GM13977 (cell line): Measurements from ENCODE around the gene PXDC1.
"Not testable (repeated sequence)": the region's sequence is repeated elsewhere in the genome, so short reads cannot be mapped to it uniquely, and the experiment has no call there.

ENCODE experiments used
- DNase-seq: peaks from one replicate; pipeline ENCODE4 v3.0.0; 2012; ENCODE audit warnings: low spot score
- CTCF ChIP-seq: IDR thresholded peaks from 2 replicates; pipeline ENCODE4 v1.5.1; 2012; ENCODE audit warnings: mild to moderate bottlenecking, control low read depth; ENCODE audit not compliant: insufficient read depth; ENCODE audit errors: extremely low read depth, missing control alignments
- in situ Hi-C: fragments of 300-500 bp; cut with MboI; formaldehyde crosslinking; loops from one replicate; pipeline ENCODE4 v1.12.0; 2022; ENCODE audit warnings: low sequenced_read_pairs, low pct_unique_long_range_greater_than_20kb, mixed read lengths, inconsistent platforms; ENCODE audit not compliant: unreplicated experiment

The PXDC1 gene

GRCh38 chr6:3693831-3694230 is 57.7 kb downstream of the PXDC1 start:
- no peak for TF ChIP-seq CTCF
- no peak for DNase-seq
- in situ Hi-C loops, result no loop called here

- TF ChIP-seq CTCF, result no peak
- no peak for DNase-seq
- in situ Hi-C loops, result no loop called here
Measured at GRCh38 chr6:3690506-3690905, 61.0 kb downstream of the PXDC1 start.

GRCh38 chr6:3687847-3688246 is 63.7 kb downstream of the PXDC1 start:
- TF ChIP-seq CTCF, result no peak
- in situ Hi-C loops, result no loop called here
- no peak for DNase-seq

GRCh38 chr6:3683331-3683730 is 68.2 kb downstream of the PXDC1 start:
- in situ Hi-C loops, result no loop called here
- DNase-seq, result no peak
- TF ChIP-seq CTCF, result no peak

- TF ChIP-seq CTCF, result no peak
- DNase-seq, result no peak
- in situ Hi-C loops, result no loop called here
Measured at GRCh38 chr6:3678946-3679345, 72.6 kb downstream of the PXDC1 start.

- DNase-seq, in situ Hi-C loops: not testable (repeated sequence)
Measured at GRCh38 chr6:3677751-3678150, 73.8 kb downstream of the PXDC1 start.

GRCh38 chr6:3677351-3677750 is 74.2 kb downstream of the PXDC1 start:
- DNase-seq, in situ Hi-C loops: not testable (repeated sequence)
